Measurements from ENCODE around the gene CLCN5.

The CLCN5 gene

GRCh38 chrX:49996474-49996873 is 74.1 kb downstream of the CLCN5 start:
- no peak for TF ChIP-seq CTCF (IDR thresholded peaks at IDR 0.05; ENCODE audit: low read depth, low read length, missing control alignments)
- Histone ChIP-seq H3K27ac (no peak overlapping the region), H3K36me3 (replicated peaks) (no peaks in the 10 kb centered on the region), H3K27me3 (replicated peaks) (no peaks in the 10 kb centered on the region), H3K4me3 (ENCODE audit: low read depth, low read length) (no peak overlapping the region)
- in situ Hi-C loops (cut with HindIII; ENCODE audit: low pct_ligation_motif_present, low sequenced_read_pairs), result no loop called here
- DNase-seq, result no peak

GRCh38 chrX:49999087-49999486 is 76.7 kb downstream of the CLCN5 start:
- in situ Hi-C loops (cut with HindIII; ENCODE audit: low pct_ligation_motif_present, low sequenced_read_pairs), result no loop called here
- no peak overlapping the region for H3K27ac ChIP-seq
- H3K27me3 ChIP-seq (replicated peaks), result no peaks in the 10 kb centered on the region

GRCh38 chrX:50000937-50001542 is 78.6 kb downstream of the CLCN5 start:
- Histone ChIP-seq H3K4me3 (ENCODE audit: low read depth, low read length) (no peak overlapping the region), H3K27me3 (replicated peaks) (no peaks in the 10 kb centered on the region), H3K36me3 (replicated peaks) (no peaks in the 10 kb centered on the region), H3K27ac (no peak overlapping the region)
- in situ Hi-C loops (cut with HindIII; ENCODE audit: low pct_ligation_motif_present, low sequenced_read_pairs), result no loop called here
- TF ChIP-seq CTCF (IDR thresholded peaks at IDR 0.05; ENCODE audit: low read depth, low read length, missing control alignments), result no peak
- DNase-seq, result no peak

More at GRCh38 chrX:49999087-49999486, 76.7 kb downstream of the CLCN5 start:
- DNase-seq, result no peak
- no peak for TF ChIP-seq CTCF (IDR thresholded peaks at IDR 0.05; ENCODE audit: low read depth, low read length, missing control alignments)
- no peak overlapping the region for H3K4me3 ChIP-seq (ENCODE audit: low read depth, low read length)
- H3K36me3 ChIP-seq (replicated peaks), result no peaks in the 10 kb centered on the region

- in situ Hi-C loops (cut with HindIII; ENCODE audit: low pct_ligation_motif_present, low sequenced_read_pairs), result no loop called here
- DNase-seq, result no peak
Observed at GRCh38 chrX:50002067-50002714, 79.8 kb downstream of the CLCN5 start.

GRCh38 chrX:50003467-50003866 is 81.1 kb downstream of the CLCN5 start:
- in situ Hi-C loops (cut with HindIII; ENCODE audit: low pct_ligation_motif_present, low sequenced_read_pairs), result no loop called here
- no peaks in the 10 kb centered on the region for H3K36me3 ChIP-seq (replicated peaks)
- H3K4me3 ChIP-seq (ENCODE audit: low read depth, low read length), result no peak overlapping the region
- no peak for TF ChIP-seq CTCF (IDR thresholded peaks at IDR 0.05; ENCODE audit: low read depth, low read length, missing control alignments)
- H3K27ac ChIP-seq, result no peak overlapping the region
- DNase-seq, result no peak
- no peaks in the 10 kb centered on the region for H3K27me3 ChIP-seq (replicated peaks)

More at GRCh38 chrX:50002067-50002714, 79.8 kb downstream of the CLCN5 start:
- Histone ChIP-seq H3K27me3 (replicated peaks) (no peaks in the 10 kb centered on the region), H3K36me3 (replicated peaks) (no peaks in the 10 kb centered on the region), H3K27ac (no peak overlapping the region), H3K4me3 (ENCODE audit: low read depth, low read length) (no peak overlapping the region)
- TF ChIP-seq CTCF (IDR thresholded peaks at IDR 0.05; ENCODE audit: low read depth, low read length, missing control alignments), result no peak
